Thyroid gland (tissue), 4 donors: Measurements from ENCODE around the gene COL27A1.

ENCODE experiments used
- POLR2A ChIP-seq, 2 donors: fragments of 450-650 bp; IDR thresholded peaks; one replicate each; pipeline ENCODE4 v1.6.1; 2017; ENCODE audit warnings: antibody characterized with exemption in 2 of 2, mild to moderate bottlenecking in 2 of 2, moderate library complexity in 1 of 2
- TF ChIP-seq, protein P1 (sequence below), 6 experiments: fragments of 200-600 bp in 3 of 6; fragments of 450-650 bp in 3 of 6; sonication (generic) in 3 of 6; IDR thresholded peaks; one replicate each; pipeline ENCODE4 v1.5.1; 2016 to 2019; ENCODE audit warnings: antibody characterized with exemption in 6 of 6, mild to moderate bottlenecking in 2 of 6, inconsistent platforms in 1 of 6, moderate library complexity in 1 of 6

DNA sequence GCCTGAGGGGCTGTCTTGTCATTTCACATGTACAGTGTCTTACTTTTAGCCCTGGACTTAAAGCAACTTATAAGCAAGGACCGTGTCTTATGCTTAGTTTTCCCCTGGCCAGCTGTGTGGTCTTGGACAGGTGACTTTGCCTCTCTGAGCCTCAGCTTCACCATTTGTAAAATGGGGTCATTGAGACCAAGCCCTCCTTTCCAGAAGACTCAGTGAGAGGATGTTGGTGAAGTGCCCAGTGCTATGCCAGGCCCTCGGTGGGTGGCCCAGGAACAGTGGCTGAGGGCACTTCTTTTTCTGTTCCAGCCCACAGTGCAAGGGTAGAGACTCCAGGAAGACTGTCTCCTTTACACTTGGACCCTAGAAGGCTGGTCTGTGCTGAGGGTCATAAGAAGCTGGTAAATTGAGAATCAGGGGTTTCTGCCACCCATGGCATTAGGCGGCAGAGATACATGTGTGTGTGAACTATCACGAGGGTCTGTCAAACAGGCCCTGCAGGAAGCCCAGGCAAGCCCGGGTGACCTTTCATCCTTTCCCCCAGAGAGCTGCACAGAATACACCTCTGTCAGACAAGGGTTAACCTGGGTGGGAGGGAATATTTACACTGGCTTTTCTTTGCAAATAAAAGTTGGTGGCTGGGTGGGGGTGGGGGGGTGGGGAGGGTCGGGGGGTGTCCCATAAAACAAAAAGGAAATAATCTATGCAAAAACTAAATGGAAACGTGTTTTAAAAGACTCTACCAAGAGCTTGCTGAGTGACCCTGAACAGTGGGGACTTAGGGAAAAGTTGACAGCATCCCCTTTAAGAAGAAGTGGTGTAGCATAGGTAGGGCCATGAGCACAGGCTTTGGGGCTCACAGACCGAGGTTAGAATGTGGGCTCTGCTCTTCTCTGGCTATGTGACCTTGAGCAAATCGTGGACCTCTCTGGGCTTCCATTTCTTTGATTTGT, 35.8 kb upstream of the COL27A1 start:
- TF ChIP-seq POLR2A (IDR thresholded peaks at IDR 0.05): no peak
- TF ChIP-seq, protein P1, sequence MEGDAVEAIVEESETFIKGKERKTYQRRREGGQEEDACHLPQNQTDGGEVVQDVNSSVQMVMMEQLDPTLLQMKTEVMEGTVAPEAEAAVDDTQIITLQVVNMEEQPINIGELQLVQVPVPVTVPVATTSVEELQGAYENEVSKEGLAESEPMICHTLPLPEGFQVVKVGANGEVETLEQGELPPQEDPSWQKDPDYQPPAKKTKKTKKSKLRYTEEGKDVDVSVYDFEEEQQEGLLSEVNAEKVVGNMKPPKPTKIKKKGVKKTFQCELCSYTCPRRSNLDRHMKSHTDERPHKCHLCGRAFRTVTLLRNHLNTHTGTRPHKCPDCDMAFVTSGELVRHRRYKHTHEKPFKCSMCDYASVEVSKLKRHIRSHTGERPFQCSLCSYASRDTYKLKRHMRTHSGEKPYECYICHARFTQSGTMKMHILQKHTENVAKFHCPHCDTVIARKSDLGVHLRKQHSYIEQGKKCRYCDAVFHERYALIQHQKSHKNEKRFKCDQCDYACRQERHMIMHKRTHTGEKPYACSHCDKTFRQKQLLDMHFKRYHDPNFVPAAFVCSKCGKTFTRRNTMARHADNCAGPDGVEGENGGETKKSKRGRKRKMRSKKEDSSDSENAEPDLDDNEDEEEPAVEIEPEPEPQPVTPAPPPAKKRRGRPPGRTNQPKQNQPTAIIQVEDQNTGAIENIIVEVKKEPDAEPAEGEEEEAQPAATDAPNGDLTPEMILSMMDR (IDR thresholded peaks at IDR 0.05): no peak
